Sigmoid colon (tissue), 4 donors: Measurements from ENCODE around the gene MARK4.

Experiments
- EP300 ChIP-seq, 4 donors: sonication (generic); formaldehyde crosslinking; IDR thresholded peaks; one replicate each; pipeline ENCODE4 v1.6.1; 2017; ENCODE audit warnings: antibody characterized with exemption in 4 of 4
- POLR2A ChIP-seq, 2 donors: fragments of 450-650 bp; IDR thresholded peaks; one replicate each; pipeline ENCODE4 v1.6.1; 2016; ENCODE audit warnings: antibody characterized with exemption in 2 of 2, mild to moderate bottlenecking in 2 of 2, moderate library complexity in 2 of 2
- POLR2AphosphoS5 ChIP-seq, 4 donors: sonication (generic); formaldehyde crosslinking; IDR thresholded peaks; one replicate each; pipeline ENCODE4 v1.6.1; 2017; ENCODE audit warnings: antibody characterized with exemption in 4 of 4
- TF ChIP-seq, protein P1 (sequence below), 4 experiments: fragments of 450-650 bp in 3 of 4; fragments of 200-600 bp in 1 of 4; IDR thresholded peaks; one replicate each; pipeline ENCODE4 v1.5.1; 2016 to 2019; ENCODE audit warnings: antibody characterized with exemption in 4 of 4, mild to moderate bottlenecking in 3 of 4, moderate library complexity in 2 of 4

DNA sequence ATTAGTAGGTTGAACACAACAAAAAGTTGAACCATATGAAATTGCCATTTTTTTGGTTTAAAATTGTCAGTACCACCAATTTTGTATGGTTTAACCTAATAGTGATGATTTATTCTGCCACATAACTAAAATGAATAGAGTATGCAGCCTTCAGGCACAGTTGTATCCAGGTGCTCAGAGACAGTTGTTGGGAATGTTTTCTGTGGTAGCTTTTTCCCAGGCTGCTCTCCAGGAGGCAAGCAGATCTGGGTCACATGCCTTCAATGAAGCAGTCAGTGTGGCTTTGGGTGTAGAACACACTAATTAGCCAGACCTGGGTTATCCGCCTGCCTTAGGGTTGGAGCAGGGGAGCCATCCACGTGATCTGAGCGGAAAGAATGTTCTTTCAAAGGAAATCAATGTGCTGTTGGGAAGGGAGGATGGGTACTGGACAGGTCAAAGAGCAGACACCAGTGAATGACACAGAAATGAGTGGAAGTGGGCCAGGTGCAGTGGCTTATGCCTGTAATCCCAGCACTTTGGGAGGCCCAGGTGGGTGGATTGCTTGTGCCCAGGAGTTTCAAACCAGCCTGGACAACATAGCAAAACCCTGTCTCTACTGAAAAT lies 28.6 kb downstream of the MARK4 start:
- TF ChIP-seq, protein P1, sequence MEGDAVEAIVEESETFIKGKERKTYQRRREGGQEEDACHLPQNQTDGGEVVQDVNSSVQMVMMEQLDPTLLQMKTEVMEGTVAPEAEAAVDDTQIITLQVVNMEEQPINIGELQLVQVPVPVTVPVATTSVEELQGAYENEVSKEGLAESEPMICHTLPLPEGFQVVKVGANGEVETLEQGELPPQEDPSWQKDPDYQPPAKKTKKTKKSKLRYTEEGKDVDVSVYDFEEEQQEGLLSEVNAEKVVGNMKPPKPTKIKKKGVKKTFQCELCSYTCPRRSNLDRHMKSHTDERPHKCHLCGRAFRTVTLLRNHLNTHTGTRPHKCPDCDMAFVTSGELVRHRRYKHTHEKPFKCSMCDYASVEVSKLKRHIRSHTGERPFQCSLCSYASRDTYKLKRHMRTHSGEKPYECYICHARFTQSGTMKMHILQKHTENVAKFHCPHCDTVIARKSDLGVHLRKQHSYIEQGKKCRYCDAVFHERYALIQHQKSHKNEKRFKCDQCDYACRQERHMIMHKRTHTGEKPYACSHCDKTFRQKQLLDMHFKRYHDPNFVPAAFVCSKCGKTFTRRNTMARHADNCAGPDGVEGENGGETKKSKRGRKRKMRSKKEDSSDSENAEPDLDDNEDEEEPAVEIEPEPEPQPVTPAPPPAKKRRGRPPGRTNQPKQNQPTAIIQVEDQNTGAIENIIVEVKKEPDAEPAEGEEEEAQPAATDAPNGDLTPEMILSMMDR (IDR thresholded peaks at IDR 0.05) = no peak
- TF ChIP-seq POLR2A (IDR thresholded peaks at IDR 0.05) (no peak), EP300 (IDR thresholded peaks at IDR 0.05) (no peak), POLR2AphosphoS5 (IDR thresholded peaks at IDR 0.05) (no peak)
